Thyroid gland (tissue), 4 donors: ENCODE results near the gene GBGT1. TPM values are rescaled to one million over a fixed set of nuclear protein-coding genes. Genes with fewer than 3 reads are reported as not detected.

ENCODE experiments used
- DNase-seq, 2 donors: peaks; one replicate each; pipeline ENCODE4 v3.0.0-alpha.2; 2019
- H3K27ac ChIP-seq, 3 donors: fragments of 200-600 bp; sonication (generic); 1 replicate in 2 of 3; 2 replicates in 1 of 3; pipeline ENCODE4 v1.5.1; 2016 to 2019; ENCODE audit warnings: mild to moderate bottlenecking in 1 of 3, moderate library complexity in 1 of 3
- H3K27me3 ChIP-seq: fragments of 200-600 bp; sonication (generic); one replicate; pipeline ENCODE4 v1.5.1; 2019
- H3K36me3 ChIP-seq, 2 donors: fragments of 200-600 bp; sonication (generic); one replicate each; pipeline ENCODE4 v1.5.1; 2016 to 2019
- H3K4me1 ChIP-seq, 2 donors: fragments of 200-600 bp; sonication (generic); one replicate each; pipeline ENCODE4 v1.5.1; 2017 to 2019
- H3K4me3 ChIP-seq, 3 donors: fragments of 200-600 bp; sonication (generic); replicated peaks in 1 of 3; 1 replicate in 2 of 3; 2 replicates in 1 of 3; pipeline ENCODE4 v1.5.1; 2016; ENCODE audit warnings: mild to moderate bottlenecking in 1 of 3
- H3K9me3 ChIP-seq: fragments of 200-600 bp; sonication (generic); one replicate; pipeline ENCODE4 v1.5.1; 2017
- POLR2A ChIP-seq, 2 donors: fragments of 450-650 bp; IDR thresholded peaks; one replicate each; pipeline ENCODE4 v1.6.1; 2017; ENCODE audit warnings: antibody characterized with exemption in 2 of 2, mild to moderate bottlenecking in 2 of 2, moderate library complexity in 1 of 2
- whole genome bisulfite sequencing, 2 donors: methylation state at CpG; one replicate each; pipeline ENCODE4 v1.1.5; 2017; 5-methylcytosine and 5-hydroxymethylcytosine counted together
- intact Hi-C: fragments of 100-400 bp; cut with DNase I; formaldehyde crosslinking; loops from one replicate; pipeline ENCODE4 v1.15.1; 2023
- total RNA-seq, 4 donors: library from RNA; depleted of rRNA; stranded (reverse); fragments of >200 nt; gene quantifications; one replicate each; pipeline ENCODE4 v1.2.3, GENCODE V29; 2016
- TF ChIP-seq, protein P1 (sequence below), 6 experiments: fragments of 200-600 bp in 3 of 6; fragments of 450-650 bp in 3 of 6; sonication (generic) in 3 of 6; IDR thresholded peaks; one replicate each; pipeline ENCODE4 v1.5.1; 2016 to 2019; ENCODE audit warnings: antibody characterized with exemption in 6 of 6, mild to moderate bottlenecking in 2 of 6, inconsistent platforms in 1 of 6, moderate library complexity in 1 of 6

The GBGT1 gene
- total RNA-seq, 4 donors from 2014 or later, result 21.4 to 45.0 (median 25.1) TPM

DNA sequence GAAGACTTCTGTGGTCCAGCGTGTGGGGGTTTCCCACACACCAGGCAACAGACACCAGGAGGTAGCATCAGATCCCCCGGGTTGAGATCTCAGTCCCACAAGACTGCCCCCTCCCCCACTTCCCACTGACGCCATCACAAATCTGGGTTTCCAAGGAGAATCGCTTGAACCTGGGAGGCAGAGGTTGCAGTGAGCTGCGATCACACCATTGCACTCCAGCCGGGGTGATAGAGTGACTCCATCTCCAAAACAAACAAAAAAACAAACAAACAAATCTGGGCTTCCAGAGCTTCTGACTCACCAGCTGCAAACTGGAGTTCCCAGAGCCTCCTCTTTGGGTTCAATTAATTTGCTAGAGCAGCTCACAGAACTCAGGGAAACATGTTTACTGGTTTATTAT lies 4.7 kb upstream of the GBGT1 start:
- no peaks in the 10 kb centered on the region for H3K36me3 ChIP-seq
- H3K4me1 ChIP-seq, result peaks cover 8 to 14% of the 10 kb centered on the region in 2 donors
- no peak overlapping the region for H3K27ac ChIP-seq
- TF ChIP-seq POLR2A (IDR thresholded peaks at IDR 0.05), result no peak
- TF ChIP-seq, protein P1, sequence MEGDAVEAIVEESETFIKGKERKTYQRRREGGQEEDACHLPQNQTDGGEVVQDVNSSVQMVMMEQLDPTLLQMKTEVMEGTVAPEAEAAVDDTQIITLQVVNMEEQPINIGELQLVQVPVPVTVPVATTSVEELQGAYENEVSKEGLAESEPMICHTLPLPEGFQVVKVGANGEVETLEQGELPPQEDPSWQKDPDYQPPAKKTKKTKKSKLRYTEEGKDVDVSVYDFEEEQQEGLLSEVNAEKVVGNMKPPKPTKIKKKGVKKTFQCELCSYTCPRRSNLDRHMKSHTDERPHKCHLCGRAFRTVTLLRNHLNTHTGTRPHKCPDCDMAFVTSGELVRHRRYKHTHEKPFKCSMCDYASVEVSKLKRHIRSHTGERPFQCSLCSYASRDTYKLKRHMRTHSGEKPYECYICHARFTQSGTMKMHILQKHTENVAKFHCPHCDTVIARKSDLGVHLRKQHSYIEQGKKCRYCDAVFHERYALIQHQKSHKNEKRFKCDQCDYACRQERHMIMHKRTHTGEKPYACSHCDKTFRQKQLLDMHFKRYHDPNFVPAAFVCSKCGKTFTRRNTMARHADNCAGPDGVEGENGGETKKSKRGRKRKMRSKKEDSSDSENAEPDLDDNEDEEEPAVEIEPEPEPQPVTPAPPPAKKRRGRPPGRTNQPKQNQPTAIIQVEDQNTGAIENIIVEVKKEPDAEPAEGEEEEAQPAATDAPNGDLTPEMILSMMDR (IDR thresholded peaks at IDR 0.05), result no peak
- H3K27me3 ChIP-seq, result no peaks in the 10 kb centered on the region
- 39 to 56% methylated on average over 3 to 6 of the region's 6 CpGs for WGBS, 2 donors
- intact Hi-C loops, result no loop called here
- H3K9me3 ChIP-seq, result no peaks in the 10 kb centered on the region
- H3K4me3 ChIP-seq, result no peak overlapping the region
- DNase-seq, result no peak

DNA sequence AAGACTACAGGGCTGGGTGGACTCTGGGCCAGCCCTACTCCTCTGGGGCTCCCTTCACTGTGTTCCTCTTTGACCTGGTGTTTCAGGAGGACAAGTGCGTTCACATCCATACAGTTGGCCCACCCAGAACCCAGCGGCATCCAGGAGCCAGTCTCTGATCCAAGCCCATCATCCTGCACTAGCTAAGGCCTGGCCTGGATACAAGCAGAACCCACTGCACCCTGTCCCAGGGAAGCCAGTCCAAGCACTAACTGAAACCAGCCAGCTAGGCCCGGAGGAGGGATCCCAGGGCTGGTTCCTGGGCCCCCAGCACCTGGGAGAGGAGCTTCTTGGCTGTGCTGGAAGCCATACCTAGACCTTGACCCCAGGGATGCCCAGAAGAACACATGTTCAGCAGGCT lies 4.1 kb upstream of the GBGT1 start:
- whole genome bisulfite sequencing, 2 donors, result 87 to 95% methylated on average over 3 of the region's 3 CpGs
- Histone ChIP-seq H3K36me3 (no peaks in the 10 kb centered on the region), H3K27ac (no peak overlapping the region), H3K9me3 (no peaks in the 10 kb centered on the region), H3K4me3 (no peak overlapping the region), H3K27me3 (no peaks in the 10 kb centered on the region), H3K4me1 (peaks cover 14 to 19% of the 10 kb centered on the region in 2 donors)
- no peak for TF ChIP-seq POLR2A (IDR thresholded peaks at IDR 0.05)
- TF ChIP-seq, protein P1 (IDR thresholded peaks at IDR 0.05), result no peak
- no peak for DNase-seq
- intact Hi-C loops, result no loop called here

DNA sequence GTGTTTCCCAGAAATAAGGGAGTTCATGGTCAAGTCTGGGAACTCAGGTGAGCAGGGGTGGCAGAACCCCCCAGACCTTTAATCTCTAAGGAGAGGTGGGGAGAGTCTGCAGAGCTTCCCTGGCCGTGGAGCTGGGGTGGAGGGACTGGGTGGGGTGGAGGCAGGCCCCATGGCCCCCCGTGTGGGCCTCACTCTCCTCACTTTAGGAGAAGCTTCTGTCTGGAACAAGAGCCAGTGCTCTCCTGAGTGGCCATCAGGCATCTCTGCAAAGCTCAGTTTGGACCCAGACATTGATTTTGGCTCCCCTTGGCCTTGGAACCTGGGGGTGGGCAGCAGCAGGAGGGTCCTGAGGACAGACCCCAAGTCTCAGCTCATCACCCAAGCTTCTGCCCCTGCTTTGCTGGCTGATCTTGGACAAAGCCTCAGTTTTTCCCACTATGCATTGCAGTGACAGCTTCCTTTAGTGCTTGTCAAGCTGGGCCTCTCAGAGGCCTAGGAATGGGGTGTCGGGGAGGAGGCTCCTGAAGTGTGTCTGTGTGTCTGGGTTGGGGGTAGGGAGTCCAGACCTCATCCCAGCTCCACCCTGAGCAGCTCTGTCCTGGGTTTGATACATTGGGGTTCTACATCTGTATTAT lies 3.5 kb upstream of the GBGT1 start:
- H3K27ac ChIP-seq, result no peak overlapping the region
- intact Hi-C loops, result no loop called here
- 81 to 92% methylated on average over 2 of the region's 3 CpGs for WGBS, 2 donors

DNA sequence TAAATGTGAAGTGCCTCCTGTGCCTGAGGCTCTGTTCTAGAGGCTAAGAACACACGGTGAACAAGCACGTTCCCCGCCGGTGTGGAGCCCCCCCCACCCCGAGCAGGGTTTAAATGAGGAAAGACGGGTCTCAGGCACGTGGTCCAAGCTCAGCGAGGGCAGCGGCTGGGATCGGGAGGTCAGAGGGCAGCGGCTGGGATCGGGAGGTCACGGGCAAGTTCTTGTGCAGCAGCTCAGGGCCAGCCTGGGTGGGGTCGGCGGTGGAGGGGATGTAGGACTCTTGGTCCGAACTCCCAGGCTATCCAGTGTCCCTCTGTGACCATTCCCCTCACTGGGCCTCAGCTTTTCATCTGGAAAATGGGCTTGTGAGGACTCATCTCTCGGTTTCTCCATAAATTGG lies 2.7 kb upstream of the GBGT1 start:
- Histone ChIP-seq H3K4me3 (no peak overlapping the region), H3K4me1 (peaks cover 15 to 23% of the 10 kb centered on the region in 2 donors), H3K36me3 (no peaks in the 10 kb centered on the region), H3K9me3 (no peaks in the 10 kb centered on the region), H3K27ac (no peak overlapping the region), H3K27me3 (no peaks in the 10 kb centered on the region)
- TF ChIP-seq, protein P1 (IDR thresholded peaks at IDR 0.05), result no peak
- TF ChIP-seq POLR2A (IDR thresholded peaks at IDR 0.05), result no peak
- no peak for DNase-seq
- intact Hi-C loops, result no loop called here
- 92 to 93% methylated on average over 17 of the region's 17 CpGs for whole genome bisulfite sequencing, 2 donors

More for the DNA sequence above, 3.5 kb upstream of the GBGT1 start:
- H3K27me3 ChIP-seq, result no peaks in the 10 kb centered on the region
- H3K9me3 ChIP-seq, result no peaks in the 10 kb centered on the region
- H3K4me1 ChIP-seq, result peaks cover 15 to 19% of the 10 kb centered on the region in 2 donors
- TF ChIP-seq, protein P1 (IDR thresholded peaks at IDR 0.05), result no peak
- DNase-seq, result no peak
- no peaks in the 10 kb centered on the region for H3K36me3 ChIP-seq
- no peak overlapping the region for H3K4me3 ChIP-seq

DNA sequence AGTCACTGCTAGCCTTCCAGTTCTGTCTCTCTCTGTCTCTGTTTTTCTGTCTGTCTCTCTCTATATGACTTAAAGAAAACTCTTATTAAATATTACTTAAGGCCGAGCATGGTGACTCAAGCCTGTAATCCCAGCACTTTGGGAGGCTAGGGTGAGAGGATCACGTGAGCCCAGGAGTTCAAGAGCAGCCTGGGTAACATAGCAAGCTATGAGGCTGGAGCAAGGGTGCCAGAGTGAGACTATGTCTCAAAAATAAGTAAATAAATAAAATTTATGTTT lies 1.7 kb upstream of the GBGT1 start:
- no peak overlapping the region for H3K4me3 ChIP-seq
- H3K4me1 ChIP-seq, result peaks cover 15 to 27% of the 10 kb centered on the region in 2 donors
- DNase-seq, result no peak
- no peak for TF ChIP-seq POLR2A (IDR thresholded peaks at IDR 0.05)
- TF ChIP-seq, protein P1 (IDR thresholded peaks at IDR 0.05), result no peak
- intact Hi-C loops, result no loop called here
- no peaks in the 10 kb centered on the region for H3K9me3 ChIP-seq
- H3K27ac ChIP-seq, result no peak overlapping the region
- 96 to 97% methylated on average over 2 of the region's 2 CpGs for WGBS, 2 donors
- H3K36me3 ChIP-seq, result no peaks in the 10 kb centered on the region
- H3K27me3 ChIP-seq, result no peaks in the 10 kb centered on the region
